ENCODE measurements around the gene ORC4. TPM values are rescaled to one million over a fixed set of nuclear protein-coding genes. Genes with fewer than 3 reads are reported as not detected.

The ORC4 gene
- total and polyA plus RNA-seq, 2 experiments from 2014 or later = 39.1 to 51.4 TPM

DNA sequence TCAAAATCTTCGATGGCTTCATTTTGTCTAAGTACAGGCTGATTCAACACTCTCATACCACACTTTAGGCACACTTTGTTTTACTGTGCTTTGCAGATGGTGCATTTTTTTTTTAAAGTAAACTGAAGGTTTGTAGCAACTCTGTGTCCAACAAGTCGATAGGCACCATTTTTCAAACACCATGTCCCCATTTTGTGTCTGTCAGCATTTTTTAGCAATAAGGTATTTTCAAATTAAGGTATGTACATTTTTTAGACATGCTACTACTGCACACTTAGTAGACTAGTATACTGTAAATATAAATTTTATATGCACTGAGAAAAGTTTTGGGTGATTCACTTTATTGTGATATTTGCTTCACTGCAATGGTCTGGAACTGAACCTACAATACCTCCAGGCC lies 44.4 kb downstream of the ORC4 start:
- H3K4me2 ChIP-seq (ENCODE audit: unreplicated experiment) = no peak overlapping the region
- H3F3A ChIP-seq (ENCODE audit: insufficient read depth) = no peaks in the 10 kb centered on the region
- H3K36me3 ChIP-seq (ENCODE audit: low read depth) = no peaks in the 10 kb centered on the region
- peaks cover 41% of the 10 kb centered on the region for H3K79me2 ChIP-seq (ENCODE audit: insufficient read depth)
- no peaks in the 10 kb centered on the region for H4K20me1 ChIP-seq (ENCODE audit: insufficient read depth)
- whole genome bisulfite sequencing, 2 experiments (ENCODE audit: low coverage in 1 of 2, low lambda C conversion rate in 2 of 2, missing lambda C conversion rate in 2 of 2) = 97 to 100% methylated on average over 2 of the region's 2 CpGs
- no peaks in the 10 kb centered on the region for H3K9me2 ChIP-seq (ENCODE audit: insufficient read depth)
- no peaks in the 10 kb centered on the region for H3K27me3 ChIP-seq (replicated peaks; ENCODE audit: insufficient read depth)
- no peaks in the 10 kb centered on the region for H3K4me1 ChIP-seq (ENCODE audit: insufficient read depth)
- DNase-seq = no peak
- no peaks in the 10 kb centered on the region for H3K9me3 ChIP-seq (ENCODE audit: low read depth)
- no peak for TF ChIP-seq EZH2phosphoT487 (IDR thresholded peaks at IDR 0.05; ENCODE audit: insufficient read depth, low read depth)
- TF ChIP-seq EZH2 (IDR thresholded peaks at IDR 0.05; ENCODE audit: insufficient read depth, poor library complexity, severe bottlenecking) = no peak
- in situ Hi-C loops (cut with MboI) = loop anchor here (25.0 kb wide), 1 partner anchor 1011 kb away; no protein-coding TSS in a partner anchor
- H2AFZ ChIP-seq = no peak overlapping the region
- H3K27ac ChIP-seq = no peak overlapping the region
- H3K4me3 ChIP-seq = no peak overlapping the region
- H3K9ac ChIP-seq = no peak overlapping the region

- in situ Hi-C loops (cut with MboI) = no loop called here
These were observed 52.0 kb downstream of the ORC4 start for GRCh38 chr2:147968571-147968970.

DNA sequence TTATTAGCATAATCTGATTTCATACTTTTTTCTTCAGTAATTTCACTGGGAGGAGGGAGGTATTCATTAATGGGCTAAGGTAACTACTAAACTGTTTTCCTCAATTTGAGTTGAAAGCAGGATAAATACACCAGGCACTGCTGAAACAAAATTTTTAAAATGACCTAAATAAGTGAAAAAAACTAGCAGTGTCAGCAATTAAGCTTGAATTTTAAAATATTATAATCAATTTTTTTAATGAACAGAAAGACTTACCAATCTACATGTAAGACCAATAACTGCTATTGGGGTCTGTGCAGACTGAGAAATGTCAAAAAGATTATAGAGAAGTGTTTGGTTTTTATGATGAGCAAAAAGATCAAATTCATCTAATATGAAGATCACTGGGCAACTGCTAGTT lies 68.4 kb downstream of the ORC4 start:
- Histone ChIP-seq H3K79me2 (ENCODE audit: insufficient read depth) (no peaks in the 10 kb centered on the region), H3K27me3 (replicated peaks; ENCODE audit: insufficient read depth) (no peaks in the 10 kb centered on the region), H3K27ac (no peak overlapping the region), H2AFZ (no peak overlapping the region), H3K4me2 (ENCODE audit: unreplicated experiment) (no peak overlapping the region), H3K9me3 (ENCODE audit: low read depth) (no peaks in the 10 kb centered on the region), H3K36me3 (ENCODE audit: low read depth) (0 out of 2 replicates have a peak, but pooled peaks cover 3% of the 10 kb centered on the region), H3K9ac (no peak overlapping the region), H3F3A (ENCODE audit: insufficient read depth) (no peaks in the 10 kb centered on the region), H3K9me2 (ENCODE audit: insufficient read depth) (no peaks in the 10 kb centered on the region), H3K4me1 (ENCODE audit: insufficient read depth) (no peaks in the 10 kb centered on the region), H4K20me1 (ENCODE audit: insufficient read depth) (no peaks in the 10 kb centered on the region), H3K4me3 (no peak overlapping the region)
- in situ Hi-C loops (cut with MboI) = no loop called here
- TF ChIP-seq EZH2 (IDR thresholded peaks at IDR 0.05; ENCODE audit: insufficient read depth, poor library complexity, severe bottlenecking) (no peak), EZH2phosphoT487 (IDR thresholded peaks at IDR 0.05; ENCODE audit: insufficient read depth, low read depth) (no peak)
- DNase-seq = no peak

More at GRCh38 chr2:147968571-147968970, 52.0 kb downstream of the ORC4 start:
- Histone ChIP-seq H3K9me2 (ENCODE audit: insufficient read depth) (no peaks in the 10 kb centered on the region), H3K36me3 (ENCODE audit: low read depth) (peaks cover 7% of the 10 kb centered on the region; the same call in 1 of the 2 replicates), H3K4me2 (ENCODE audit: unreplicated experiment) (no peak overlapping the region), H2AFZ (no peak overlapping the region), H4K20me1 (ENCODE audit: insufficient read depth) (no peaks in the 10 kb centered on the region), H3K9ac (no peak overlapping the region), H3K4me1 (ENCODE audit: insufficient read depth) (no peaks in the 10 kb centered on the region), H3K79me2 (ENCODE audit: insufficient read depth) (peaks cover 13% of the 10 kb centered on the region; the same call in 1 of the 2 replicates), H3K27ac (no peak overlapping the region), H3K9me3 (ENCODE audit: low read depth) (no peaks in the 10 kb centered on the region), H3K27me3 (replicated peaks; ENCODE audit: insufficient read depth) (no peaks in the 10 kb centered on the region), H3K4me3 (no peak overlapping the region), H3F3A (ENCODE audit: insufficient read depth) (no peaks in the 10 kb centered on the region)
- WGBS, 2 experiments (ENCODE audit: low coverage in 1 of 2, low lambda C conversion rate in 2 of 2, missing lambda C conversion rate in 2 of 2) = 91 to 98% methylated on average over 2 of the region's 2 CpGs
- TF ChIP-seq EZH2 (IDR thresholded peaks at IDR 0.05; ENCODE audit: insufficient read depth, poor library complexity, severe bottlenecking) = no peak
- no peak for TF ChIP-seq EZH2phosphoT487 (IDR thresholded peaks at IDR 0.05; ENCODE audit: insufficient read depth, low read depth)
- DNase-seq = no peak

- Histone ChIP-seq H3K4me1 (ENCODE audit: insufficient read depth) (no peaks in the 10 kb centered on the region), H2AFZ (no peak overlapping the region), H3F3A (ENCODE audit: insufficient read depth) (no peaks in the 10 kb centered on the region), H3K9me2 (ENCODE audit: insufficient read depth) (no peaks in the 10 kb centered on the region), H3K4me3 (no peak overlapping the region), H3K79me2 (ENCODE audit: insufficient read depth) (no peaks in the 10 kb centered on the region), H3K9ac (no peak overlapping the region), H4K20me1 (ENCODE audit: insufficient read depth) (no peaks in the 10 kb centered on the region; the same call in 1 of the 2 replicates), H3K36me3 (ENCODE audit: low read depth) (no peaks in the 10 kb centered on the region), H3K4me2 (ENCODE audit: unreplicated experiment) (no peak overlapping the region), H3K9me3 (ENCODE audit: low read depth) (no peaks in the 10 kb centered on the region), H3K27ac (no peak overlapping the region), H3K27me3 (replicated peaks; ENCODE audit: insufficient read depth) (no peaks in the 10 kb centered on the region)
- peak; percentile 15 for DNase-seq
- 41 to 57% methylated on average over 1 of the region's 1 CpG for WGBS, 2 experiments (ENCODE audit: low coverage in 1 of 2, low lambda C conversion rate in 2 of 2, missing lambda C conversion rate in 2 of 2)
- in situ Hi-C loops (cut with MboI) = no loop called here
- TF ChIP-seq EZH2phosphoT487 (IDR thresholded peaks at IDR 0.05; ENCODE audit: insufficient read depth, low read depth) (no peak), EZH2 (IDR thresholded peaks at IDR 0.05; ENCODE audit: insufficient read depth, poor library complexity, severe bottlenecking) (no peak)
These were observed 74.9 kb downstream of the ORC4 start for GRCh38 chr2:147945660-147946059.

DNA sequence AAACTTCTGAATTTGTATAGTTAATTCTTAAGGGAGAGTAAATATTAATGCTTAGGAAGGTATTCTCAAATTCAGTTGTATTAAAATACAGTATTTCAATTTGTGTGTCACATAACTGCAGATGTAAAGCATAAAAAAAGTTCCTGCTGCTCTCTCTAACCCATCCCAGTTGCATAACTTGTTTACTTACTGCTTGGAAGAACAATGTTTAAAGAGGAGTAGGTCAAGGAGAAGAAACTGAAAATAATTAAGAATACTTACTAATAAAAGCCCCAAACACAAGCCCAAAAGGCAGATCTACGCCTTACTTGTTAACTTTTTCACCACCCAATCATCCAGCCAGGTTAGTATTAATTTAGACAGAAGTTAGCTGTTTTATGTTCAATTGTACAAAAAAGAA lies 81.2 kb downstream of the ORC4 start:
- Histone ChIP-seq H3K9me3 (ENCODE audit: low read depth) (no peaks in the 10 kb centered on the region), H3K36me3 (ENCODE audit: low read depth) (peaks cover 12% of the 10 kb centered on the region; the same call in 1 of the 2 replicates), H3K4me2 (ENCODE audit: unreplicated experiment) (no peak overlapping the region), H3K9me2 (ENCODE audit: insufficient read depth) (no peaks in the 10 kb centered on the region), H3K79me2 (ENCODE audit: insufficient read depth) (no peaks in the 10 kb centered on the region), H3K27ac (no peak overlapping the region), H3K9ac (no peak overlapping the region), H3F3A (ENCODE audit: insufficient read depth) (peaks cover 4% of the 10 kb centered on the region; the same call in 1 of the 2 replicates), H3K27me3 (replicated peaks; ENCODE audit: insufficient read depth) (no peaks in the 10 kb centered on the region), H3K4me3 (no peak overlapping the region), H4K20me1 (ENCODE audit: insufficient read depth) (no peaks in the 10 kb centered on the region; the same call in 1 of the 2 replicates), H3K4me1 (ENCODE audit: insufficient read depth) (no peaks in the 10 kb centered on the region), H2AFZ (no peak overlapping the region)
- DNase-seq = no peak
- TF ChIP-seq EZH2 (IDR thresholded peaks at IDR 0.05; ENCODE audit: insufficient read depth, poor library complexity, severe bottlenecking) (no peak), EZH2phosphoT487 (IDR thresholded peaks at IDR 0.05; ENCODE audit: insufficient read depth, low read depth) (no peak)
- WGBS, 2 experiments (ENCODE audit: low coverage in 1 of 2, low lambda C conversion rate in 2 of 2, missing lambda C conversion rate in 2 of 2) = 97 to 100% methylated on average over 1 of the region's 1 CpG
- in situ Hi-C loops (cut with MboI) = no loop called here
